Lower leg skin (tissue), 3 donors: ENCODE results near the gene RAB38.

ENCODE experiments used
- CTCF ChIP-seq, 3 donors: fragments of 450-650 bp; IDR thresholded peaks; one replicate each; pipeline ENCODE4 v1.5.1; 2016; ENCODE audit warnings: antibody characterized with exemption in 3 of 3, mild to moderate bottlenecking in 3 of 3, moderate library complexity in 2 of 3
- POLR2A ChIP-seq, 2 donors: fragments of 450-650 bp; IDR thresholded peaks; one replicate each; pipeline ENCODE4 v1.6.1; 2016 to 2017; ENCODE audit warnings: antibody characterized with exemption in 2 of 2, mild to moderate bottlenecking in 1 of 2, moderate library complexity in 1 of 2

- TF ChIP-seq CTCF (IDR thresholded peaks at IDR 0.05) (no peak), POLR2A (IDR thresholded peaks at IDR 0.05) (no peak)
These were observed 17.9 kb downstream of the RAB38 start for GRCh38 chr11:88157370-88157769.
